ENCODE data around the gene RXRA.

Gene RXRA

GRCh38 chr9:134455934-134456755, 129.9 kb downstream of the RXRA start:
- no peak overlapping the region for H3K4me3 ChIP-seq (ENCODE audit: low read depth, low read length)
- peak; percentile 10 for TF ChIP-seq CTCF (IDR thresholded peaks at IDR 0.05; ENCODE audit: low read depth, low read length)

GRCh38 chr9:134456756-134457305, 130.6 kb downstream of the RXRA start:
- no peak overlapping the region for H3K4me3 ChIP-seq (ENCODE audit: low read depth, low read length)
- in situ Hi-C loops (cut with HindIII; ENCODE audit: low sequenced_read_pairs): no loop called here
- no peak for TF ChIP-seq CTCF (IDR thresholded peaks at IDR 0.05; ENCODE audit: low read depth, low read length)
- DNase-seq (ENCODE audit: low read depth, low spot score): no peak

More at GRCh38 chr9:134455934-134456755, 129.9 kb downstream of the RXRA start:
- peak; percentile 98 for DNase-seq (ENCODE audit: low read depth, low spot score)
- in situ Hi-C loops (cut with HindIII; ENCODE audit: low sequenced_read_pairs): no loop called here

GRCh38 chr9:134457321-134458206, 131.3 kb downstream of the RXRA start:
- H3K4me3 ChIP-seq (ENCODE audit: low read depth, low read length): no peak overlapping the region
- DNase-seq (ENCODE audit: low read depth, low spot score): no peak
- in situ Hi-C loops (cut with HindIII; ENCODE audit: low sequenced_read_pairs): no loop called here
- no peak for TF ChIP-seq CTCF (IDR thresholded peaks at IDR 0.05; ENCODE audit: low read depth, low read length)

- DNase-seq (ENCODE audit: low read depth, low spot score): peak; percentile 57
- H3K4me3 ChIP-seq (ENCODE audit: low read depth, low read length): no peak overlapping the region
- in situ Hi-C loops (cut with HindIII; ENCODE audit: low sequenced_read_pairs): no loop called here
- no peak for TF ChIP-seq CTCF (IDR thresholded peaks at IDR 0.05; ENCODE audit: low read depth, low read length)
Measured at GRCh38 chr9:134458207-134459108, 132.2 kb downstream of the RXRA start.

- DNase-seq (ENCODE audit: low read depth, low spot score): no peak
- in situ Hi-C loops (cut with HindIII; ENCODE audit: low sequenced_read_pairs): no loop called here
- no peak for TF ChIP-seq CTCF (IDR thresholded peaks at IDR 0.05; ENCODE audit: low read depth, low read length)
- H3K4me3 ChIP-seq (ENCODE audit: low read depth, low read length): no peak overlapping the region
Measured at GRCh38 chr9:134459164-134459563, 132.9 kb downstream of the RXRA start.

All from astrocyte of the spinal cord (primary cell).